ENCODE measurements around the gene VSTM2B.

Gene VSTM2B

GRCh38 chr19:29614046-29614445 lies 88.3 kb downstream of the VSTM2B start:
- Histone ChIP-seq H3K36me3 (replicated peaks; ENCODE audit: low read depth, low read length) (peaks cover 39% of the 10 kb centered on the region), H3K9ac (ENCODE audit: low read length) (no peak overlapping the region)

More at GRCh38 chr19:29614046-29614445, 88.3 kb downstream of the VSTM2B start:
- Histone ChIP-seq H3K27me3 (ENCODE audit: low read depth, low read length) (no peaks in the 10 kb centered on the region), H3K9me3 (ENCODE audit: insufficient read depth, low read length) (no peaks in the 10 kb centered on the region), H3K4me3 (ENCODE audit: low read length) (no peak overlapping the region), H4K20me1 (ENCODE audit: insufficient read depth, low read length) (no peaks in the 10 kb centered on the region), H3K79me2 (ENCODE audit: low read length) (no peaks in the 10 kb centered on the region), H3K4me1 (ENCODE audit: low read length) (no peaks in the 10 kb centered on the region; the same call in 1 of the 2 replicates), H2AFZ (ENCODE audit: low read depth, low read length) (no peak overlapping the region), H3K27ac (ENCODE audit: low read length) (no peak overlapping the region), H3K4me2 (ENCODE audit: low read length) (no peak overlapping the region)
- no peak for TF ChIP-seq EZH2phosphoT487 (IDR thresholded peaks at IDR 0.05; ENCODE audit: low read depth)
- no peak for TF ChIP-seq CTCF (IDR thresholded peaks at IDR 0.05; ENCODE audit: low read depth, low read length)
